ENCODE measurements around the gene CD79A. TPM values are rescaled to one million over a fixed set of nuclear protein-coding genes. Genes with fewer than 3 reads are reported as not detected.

CD79A gene
- total RNA-seq, 1 experiment from 2014 or later: 0.69 TPM

DNA sequence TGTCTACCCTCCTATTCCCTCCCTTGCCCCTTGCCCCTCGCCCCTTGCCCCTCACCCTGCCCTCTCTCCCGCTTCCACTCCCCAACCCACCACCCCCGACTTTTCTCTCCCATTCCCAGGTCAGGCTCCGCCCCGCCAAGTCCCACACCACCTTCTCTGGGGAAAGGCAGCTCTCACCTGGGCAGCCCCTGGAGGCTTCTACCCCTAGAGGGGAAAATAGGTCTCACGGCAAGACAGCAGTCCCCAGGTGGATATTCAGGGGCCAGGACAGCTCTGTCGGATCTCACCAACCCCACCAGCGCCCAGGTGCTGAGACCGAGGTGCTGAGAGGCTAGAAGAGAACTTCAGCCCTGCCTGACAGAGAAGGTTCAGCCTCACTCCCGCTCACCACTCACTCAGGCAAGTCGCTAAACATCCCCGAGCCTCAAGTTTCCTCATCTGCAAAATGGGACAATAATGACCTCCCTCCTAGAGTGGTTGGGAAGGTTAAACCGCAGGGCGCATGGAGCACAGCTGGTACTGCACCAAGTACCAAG, 52.5 kb downstream of the CD79A start:
- Histone ChIP-seq H3K79me2 (ENCODE audit: insufficient read depth, low read length) (no peaks in the 10 kb centered on the region), H3K9me2 (ENCODE audit: insufficient read depth) (no peaks in the 10 kb centered on the region), H3K27ac (ENCODE audit: low read depth, low read length) (no peak overlapping the region), H3K36me3 (ENCODE audit: control insufficient read depth in 1 of 2, insufficient read depth in 2 of 2, low read length in 2 of 2) (no peaks in the 10 kb centered on the region), H3K4me1 (ENCODE audit: control insufficient read depth in 1 of 2, insufficient read depth in 2 of 2, low read length in 2 of 2) (peaks cover 17 to 28% of the 10 kb centered on the region in 2 experiments), H2AFZ (ENCODE audit: low read depth, low read length, poor library complexity, severe bottlenecking) (no peak overlapping the region), H3K4me3 (replicated peaks in 1 of 2; ENCODE audit: low read depth in 1 of 2, low read length in 2 of 2) (no peak overlapping the region), H3K9me3 (ENCODE audit: control insufficient read depth in 1 of 2, insufficient read depth in 1 of 2, low read depth in 1 of 2, low read length in 2 of 2) (no peaks in the 10 kb centered on the region), H3K4me2 (ENCODE audit: low read length) (peak overlapping the region; percentile 96), H3K27me3 (ENCODE audit: insufficient read depth, low read length) (no peaks in the 10 kb centered on the region; the same call in 1 of the 2 replicates), H4K20me1 (ENCODE audit: insufficient read depth) (no peaks in the 10 kb centered on the region), H3K9ac (ENCODE audit: low read length) (no peak overlapping the region)
- intact Hi-C loops (cut with micrococcal nuclease): loop anchor here (5.0 kb wide), 1 partner anchor 47 kb away; the partner anchor contains the start of gene ARHGEF1
- POLR2A ChIA-PET: no interaction called here
- DNase-seq (ENCODE audit: low read depth, low spot score): no peak
- BruUV-seq (replicated peaks): no TSS peak
- CTCF ChIA-PET: no interaction called here
- ATAC-seq: no peak
- TF ChIP-seq POLR2AphosphoS5 (IDR thresholded peaks at IDR 0.05; ENCODE audit: low read depth, low read length) (no peak), SRF (IDR thresholded peaks at IDR 0.05; ENCODE audit: low read depth) (no peak), POLR2A (IDR thresholded peaks at IDR 0.05; ENCODE audit: borderline replicate concordance, extremely low read depth, insufficient read depth, insufficient read length) (no peak)
- RAD21 ChIA-PET (ENCODE audit: low non-redundant PET in 1 of 2, low total read pairs in 2 of 2, uncharacterized antibody in 2 of 2, unreplicated experiment in 2 of 2): no interaction called here

GRCh38 chr19:41930322-41930722, 53.2 kb downstream of the CD79A start:
- DNase-seq (ENCODE audit: low read depth, low spot score) (no peak), ATAC-seq (no peak)
- H3K4me2 ChIP-seq (ENCODE audit: low read length): peak overlapping the region; percentile 27
- ChIA-PET RAD21 (ENCODE audit: low non-redundant PET in 1 of 2, low total read pairs in 2 of 2, uncharacterized antibody in 2 of 2, unreplicated experiment in 2 of 2) (no interaction called here), POLR2A (no interaction called here), CTCF (no interaction called here)
- H3K27ac ChIP-seq (ENCODE audit: low read depth, low read length): no peak overlapping the region
- no peaks in the 10 kb centered on the region for H3K9me3 ChIP-seq (ENCODE audit: control insufficient read depth in 1 of 2, insufficient read depth in 1 of 2, low read depth in 1 of 2, low read length in 2 of 2)
- H3K4me3 ChIP-seq (replicated peaks in 1 of 2; ENCODE audit: low read depth in 1 of 2, low read length in 2 of 2): no peak overlapping the region
- no peak overlapping the region for H2AFZ ChIP-seq (ENCODE audit: low read depth, low read length, poor library complexity, severe bottlenecking)
- no peak overlapping the region for H3K9ac ChIP-seq (ENCODE audit: low read length)
- TF ChIP-seq YY1 (IDR thresholded peaks at IDR 0.05; ENCODE audit: extremely low read depth, insufficient replicate concordance, low read depth, low read length): no peak
- no peak for TF ChIP-seq SIN3A (IDR thresholded peaks at IDR 0.05; ENCODE audit: low read depth)
- no TSS peak for BruUV-seq (replicated peaks)
- H4K20me1 ChIP-seq (ENCODE audit: insufficient read depth): no peaks in the 10 kb centered on the region
- peaks cover 17 to 32% of the 10 kb centered on the region in 2 experiments for H3K4me1 ChIP-seq (ENCODE audit: control insufficient read depth in 1 of 2, insufficient read depth in 2 of 2, low read length in 2 of 2)
- H3K27me3 ChIP-seq (ENCODE audit: insufficient read depth, low read length): no peaks in the 10 kb centered on the region; the same call in 1 of the 2 replicates
- no peaks in the 10 kb centered on the region for H3K79me2 ChIP-seq (ENCODE audit: insufficient read depth, low read length)
- H3K9me2 ChIP-seq (ENCODE audit: insufficient read depth): no peaks in the 10 kb centered on the region
- intact Hi-C loops (cut with micrococcal nuclease): no loop called here
- no peaks in the 10 kb centered on the region for H3K36me3 ChIP-seq (ENCODE audit: control insufficient read depth in 1 of 2, insufficient read depth in 2 of 2, low read length in 2 of 2)

Small RNA genes lying within 50 kb of the gene (microRNA-seq; reads per million reads assigned to microRNA genes)
- 1.6 reads per million for gene MIR6797 (ENCODE audit: borderline number of aligned reads)

Other genes starting within 250 kb of the CD79A start
- gene CEACAM7, start 189.0 kb upstream of the CD79A start, total RNA-seq (2021; ENCODE audit: unreplicated experiment): not detected
- 0.22 TPM for gene CEACAM5, start 168.7 kb upstream of the CD79A start, total RNA-seq (2021; ENCODE audit: unreplicated experiment)
- gene CEACAM6, start 121.7 kb upstream of the CD79A start, total RNA-seq (2021; ENCODE audit: unreplicated experiment): 0.59 TPM
- not detected for gene CEACAM3, start 80.7 kb upstream of the CD79A start, total RNA-seq (2021; ENCODE audit: unreplicated experiment)
- not detected for gene LYPD4, start 32.6 kb upstream of the CD79A start, total RNA-seq (2021; ENCODE audit: unreplicated experiment)
- gene DMRTC2, start 32.2 kb upstream of the CD79A start, total RNA-seq (2021; ENCODE audit: unreplicated experiment): not detected
- gene RPS19, start 17.0 kb upstream of the CD79A start, total RNA-seq (2021; ENCODE audit: unreplicated experiment): 3,020 TPM
- 110 TPM for gene ARHGEF1, start 5.9 kb downstream of the CD79A start, total RNA-seq (2021; ENCODE audit: unreplicated experiment)
- 0.79 TPM for gene ERFL, start 51.2 kb downstream of the CD79A start, total RNA-seq (2021; ENCODE audit: unreplicated experiment)
- 66.3 TPM for gene RABAC1, start 82.0 kb downstream of the CD79A start, total RNA-seq (2021; ENCODE audit: unreplicated experiment)
- 34.7 TPM for gene ATP1A3, start 117.0 kb downstream of the CD79A start, total RNA-seq (2021; ENCODE audit: unreplicated experiment)
- 1.7 TPM for gene GRIK5, start 192.9 kb downstream of the CD79A start, total RNA-seq (2021; ENCODE audit: unreplicated experiment)
- 24.6 TPM for gene ZNF574, start 198.9 kb downstream of the CD79A start, total RNA-seq (2021; ENCODE audit: unreplicated experiment)

All from HCT116 (cell line).